NK-92 (cell line): ENCODE measurements around the gene TTC17.
"Not testable (repeated sequence)": the region's sequence is repeated elsewhere in the genome, so short reads cannot be mapped to it uniquely, and the experiment has no call there.

Experiments used
- DNase-seq: peaks from one replicate; lab custom pipeline; 2025; ENCODE audit not compliant: unreplicated experiment; lab: John Stamatoyannopoulos, UW

Gene TTC17

DNA sequence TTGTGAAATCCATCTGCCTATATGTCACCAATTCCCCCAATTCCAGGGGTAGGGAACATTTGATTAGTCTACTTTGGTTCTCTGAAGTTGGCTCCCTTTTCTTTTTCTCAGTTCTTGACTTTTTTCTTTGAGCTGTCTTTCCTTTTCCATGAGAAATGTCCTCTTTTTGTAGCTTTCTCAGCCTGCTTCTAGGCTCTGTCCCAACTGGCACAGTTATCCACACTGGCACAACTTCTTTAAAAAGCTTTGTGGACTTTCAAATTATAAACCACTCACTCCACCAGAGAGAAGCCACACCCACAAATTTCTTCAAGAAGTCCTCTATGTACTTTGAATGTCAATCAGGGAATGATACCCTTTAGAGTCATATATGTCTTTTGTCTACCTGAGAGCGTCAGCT, 100.5 kb downstream of the TTC17 start:
- no peak for DNase-seq

DNA sequence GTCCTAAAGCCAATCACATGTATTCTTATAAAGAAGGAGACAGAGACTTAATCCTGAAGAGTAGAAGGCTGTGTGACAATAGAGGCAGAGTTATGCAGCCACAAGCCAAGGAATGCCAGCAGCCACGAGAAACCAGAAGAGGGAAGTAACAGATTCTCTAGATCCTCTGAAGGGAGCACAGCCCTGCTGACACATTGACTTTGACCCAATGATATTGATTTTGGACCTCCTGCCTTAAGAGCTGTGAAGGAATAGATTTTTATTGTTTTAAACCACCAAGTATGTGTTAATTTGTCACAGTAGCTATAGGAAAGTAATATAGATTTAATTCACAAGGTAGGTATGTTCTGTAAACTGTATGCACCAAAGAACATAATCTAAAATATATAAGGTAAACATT, 103.6 kb downstream of the TTC17 start:
- no peak for DNase-seq

- DNase-seq = no peak
These were observed 109.2 kb downstream of the TTC17 start for GRCh38 chr11:43467958-43468357.

GRCh38 chr11:43477491-43477890, 118.8 kb downstream of the TTC17 start:
- DNase-seq = not testable (repeated sequence)

DNA sequence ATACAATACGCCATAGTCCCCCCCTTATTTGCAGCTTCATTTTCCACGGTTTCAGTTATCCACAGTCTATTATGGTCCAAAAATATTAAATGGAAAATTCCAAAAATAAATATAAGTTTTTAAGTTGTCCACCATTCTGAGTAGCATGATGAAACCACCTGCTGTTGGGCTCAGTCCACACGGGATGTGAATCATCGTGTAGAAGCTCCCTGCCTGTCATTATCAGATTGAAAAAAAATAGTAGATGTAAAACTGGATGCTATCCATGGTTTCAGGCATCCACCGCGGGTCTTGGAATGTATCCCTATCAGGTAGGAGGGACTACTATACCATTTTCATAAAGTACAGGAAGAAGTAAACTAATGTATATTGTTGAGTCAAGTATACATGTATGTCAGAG, 127.4 kb downstream of the TTC17 start:
- no peak for DNase-seq

- no peak for DNase-seq
These were observed 131.2 kb downstream of the TTC17 start for GRCh38 chr11:43489869-43490465.

DNA sequence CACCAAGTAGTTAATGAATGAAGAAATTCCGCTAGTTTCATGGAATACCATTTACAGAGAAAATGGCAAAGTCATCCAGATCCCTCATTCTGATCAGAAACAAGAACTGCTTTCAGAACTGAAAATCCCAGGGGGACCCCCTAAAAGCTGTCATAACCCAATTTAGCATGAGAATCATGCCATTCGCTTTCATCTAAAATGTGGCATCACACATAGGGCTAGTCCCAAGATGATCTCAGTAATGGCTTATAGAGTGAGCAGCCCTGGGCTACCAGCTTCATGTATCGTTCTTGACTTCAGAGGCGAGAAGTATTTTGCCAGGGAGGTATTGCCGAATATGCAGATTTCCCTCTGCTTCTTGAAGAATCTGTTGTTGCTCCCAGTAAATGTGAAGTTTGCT, 134.0 kb downstream of the TTC17 start:
- no peak for DNase-seq

- no peak for DNase-seq
These were observed 134.7 kb downstream of the TTC17 start for GRCh38 chr11:43493431-43493830.

GRCh38 chr11:43497144-43497543, 138.4 kb downstream of the TTC17 start:
- DNase-seq = no peak

- no peak for DNase-seq
These were observed 139.8 kb downstream of the TTC17 start for GRCh38 chr11:43498561-43498960.

DNA sequence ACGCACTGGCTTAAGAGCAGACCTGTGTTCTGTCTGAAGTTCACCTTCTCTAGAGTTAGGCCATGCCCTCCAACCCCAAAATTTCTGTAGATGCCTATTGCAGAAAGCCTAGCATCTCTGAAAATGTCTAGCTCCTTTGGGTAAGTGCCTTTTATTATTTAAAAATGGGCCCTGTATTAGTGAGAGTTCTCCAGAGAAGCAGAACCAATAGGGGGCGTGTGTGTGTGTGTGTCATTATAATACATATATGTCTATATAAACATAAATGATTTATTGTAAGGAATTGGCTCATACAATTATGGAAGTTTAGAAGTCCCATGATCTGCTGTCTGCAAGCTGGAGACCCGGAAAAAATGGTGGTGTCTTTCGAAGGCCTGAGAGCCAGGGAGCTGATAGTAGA, 144.7 kb downstream of the TTC17 start:
- no peak for DNase-seq

DNA sequence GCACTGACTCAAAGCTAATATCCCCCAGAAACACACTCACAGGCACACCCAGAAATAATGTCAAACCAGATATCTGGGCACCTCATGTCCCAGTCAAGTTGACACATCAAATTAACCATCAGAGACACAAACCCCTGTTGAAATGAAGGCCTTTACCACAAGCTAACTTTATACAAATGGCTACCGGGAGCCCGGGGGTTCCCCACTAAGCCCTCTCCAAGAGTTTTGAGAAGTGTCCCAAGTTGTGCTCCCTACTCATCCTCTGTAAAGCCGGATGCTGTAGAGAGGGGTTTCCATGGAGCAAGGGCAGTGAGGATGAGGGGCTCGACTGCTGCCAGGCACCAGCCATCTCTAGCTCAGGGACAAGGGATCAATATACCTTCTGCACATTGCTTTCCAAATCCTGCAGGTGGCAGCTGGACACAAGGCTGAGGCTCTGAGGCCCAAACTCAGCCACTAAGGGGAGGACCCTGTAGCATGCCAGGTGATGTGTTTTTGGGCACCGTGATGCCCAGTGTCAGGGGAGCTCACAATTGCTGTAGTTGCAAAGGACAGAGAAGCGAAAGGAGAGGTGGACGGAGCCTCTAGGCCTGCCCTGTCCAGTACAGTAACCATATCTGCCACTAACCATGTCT, 145.7 kb downstream of the TTC17 start:
- no peak for DNase-seq

DNA sequence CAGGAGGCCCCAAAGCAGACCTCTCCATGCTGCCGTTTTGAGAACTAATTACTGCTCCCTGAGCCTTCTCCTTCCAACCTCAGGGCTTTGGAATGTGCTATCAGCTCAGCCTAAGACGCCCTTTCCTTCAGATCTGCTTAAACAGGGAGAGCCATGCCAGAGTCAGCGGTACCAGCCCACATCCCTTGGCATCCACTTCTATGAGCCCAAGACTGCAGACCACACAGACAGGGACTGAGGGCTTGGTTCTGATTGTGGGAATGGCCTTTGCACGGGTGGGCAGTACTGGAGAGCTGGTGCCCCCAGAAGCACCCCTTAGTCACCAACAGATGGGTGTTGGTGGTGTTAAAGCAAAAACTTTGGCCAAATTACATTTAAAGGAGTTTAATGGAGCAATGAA, 146.5 kb downstream of the TTC17 start:
- no peak for DNase-seq

GRCh38 chr11:43507171-43507570, 148.5 kb downstream of the TTC17 start:
- DNase-seq = no peak

DNA sequence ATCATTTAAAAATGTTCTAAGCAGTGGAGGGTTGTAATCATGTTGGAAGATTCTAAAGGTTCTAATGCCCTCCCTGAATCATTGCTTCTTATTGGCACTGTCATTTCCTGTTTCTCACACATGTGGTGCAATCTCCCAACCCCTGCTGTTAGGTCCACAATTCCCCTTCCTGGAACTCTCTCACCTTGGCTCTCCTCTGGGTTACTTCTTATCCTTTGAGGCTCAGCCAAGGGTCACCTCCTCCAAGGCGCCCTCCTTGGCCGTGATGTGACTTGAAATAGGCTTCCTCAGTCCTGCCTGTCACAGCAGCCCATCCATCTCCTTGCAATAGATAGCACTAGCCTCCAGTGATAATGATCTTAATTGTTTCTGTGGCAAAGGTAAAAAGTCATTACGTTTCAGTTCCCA, 149.8 kb downstream of the TTC17 start:
- no peak for DNase-seq

GRCh38 chr11:43511959-43512358, 153.2 kb downstream of the TTC17 start:
- no peak for DNase-seq

GRCh38 chr11:43515090-43515489, 156.4 kb downstream of the TTC17 start:
- DNase-seq = no peak

DNA sequence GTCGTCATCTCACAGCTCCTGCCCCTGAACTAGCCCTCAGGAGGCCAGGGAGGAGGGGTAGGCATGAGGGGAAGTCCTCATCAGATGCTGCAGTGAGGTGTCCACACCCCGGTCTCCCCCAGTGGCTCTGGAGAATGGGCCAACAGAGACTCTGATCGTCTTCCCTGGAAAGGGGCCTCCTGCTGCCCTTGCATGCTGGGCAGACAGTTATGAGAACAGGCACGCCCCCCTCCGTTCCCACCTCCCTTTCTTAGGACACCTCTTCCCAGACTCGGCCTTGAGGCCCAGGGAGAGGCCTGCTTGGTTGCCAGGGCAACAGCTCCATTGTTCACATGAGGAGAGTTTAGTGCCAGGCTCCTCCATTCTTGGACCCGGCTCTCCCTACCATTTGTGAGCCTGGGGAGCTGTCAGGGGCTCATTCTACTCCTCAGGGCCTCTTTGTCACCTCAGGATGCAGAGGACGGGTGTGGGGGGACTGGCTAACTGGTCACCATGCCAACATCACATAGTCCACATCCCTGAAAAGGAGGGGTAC, 157.7 kb downstream of the TTC17 start:
- DNase-seq = no peak

DNA sequence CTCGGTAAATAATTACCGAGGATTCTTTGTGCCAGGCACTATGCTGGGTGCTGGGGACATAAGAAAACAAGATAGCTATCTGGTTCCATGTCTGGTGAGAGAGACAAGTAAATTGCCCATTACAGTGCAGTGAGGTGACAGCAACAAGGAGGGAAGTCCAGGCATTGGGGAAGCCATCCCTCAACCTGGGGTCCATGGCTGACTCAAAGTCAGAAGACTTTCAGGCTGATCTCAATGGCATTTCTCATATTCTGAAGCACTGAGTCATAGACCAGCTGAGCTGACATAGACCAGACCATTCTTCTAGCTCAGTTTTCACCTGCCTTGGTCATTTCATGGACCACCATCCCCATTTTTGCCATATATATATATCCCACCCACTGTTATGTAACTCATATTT, 158.8 kb downstream of the TTC17 start:
- DNase-seq = no peak

GRCh38 chr11:43518408-43519160, 159.9 kb downstream of the TTC17 start:
- DNase-seq = no peak

GRCh38 chr11:43521471-43521870, 162.8 kb downstream of the TTC17 start:
- DNase-seq = no peak

DNA sequence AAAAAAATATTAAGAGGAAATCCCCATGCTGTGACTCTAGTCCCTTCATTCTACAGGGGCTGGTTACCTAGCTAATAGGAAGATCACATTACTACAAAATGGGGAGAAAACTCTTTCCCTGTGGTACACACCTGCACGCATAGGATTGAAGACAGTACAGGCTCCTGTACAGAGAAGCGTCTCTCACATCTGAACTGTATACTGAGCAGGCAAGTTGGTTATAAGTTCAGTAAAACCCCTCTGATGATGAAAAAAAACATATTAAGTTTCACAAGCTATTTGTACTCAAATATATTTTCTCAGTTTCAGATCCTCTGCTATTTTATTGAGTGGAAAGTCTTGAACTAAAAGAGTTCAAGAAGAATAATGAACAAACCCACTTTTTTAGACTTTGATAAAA, 164.9 kb downstream of the TTC17 start:
- no peak for DNase-seq
